Prostate gland (tissue), 2 donors: ENCODE measurements around the gene SIDT1.

Source experiments
- POLR2A ChIP-seq: fragments of 450-650 bp; IDR thresholded peaks from one replicate; pipeline ENCODE4 v1.6.1; 2016; ENCODE audit warnings: antibody characterized with exemption, mild to moderate bottlenecking
- POLR2AphosphoS5 ChIP-seq: sonication (generic); formaldehyde crosslinking; IDR thresholded peaks from one replicate; pipeline ENCODE4 v1.6.1; 2017; ENCODE audit warnings: antibody characterized with exemption
- TF ChIP-seq, protein P1 (sequence below), 4 experiments: fragments of 200-600 bp in 2 of 4; fragments of 450-650 bp in 2 of 4; sonication (generic) in 2 of 4; IDR thresholded peaks; 1 replicate in 3 of 4; 2 replicates in 1 of 4; pipeline ENCODE4 v1.5.1; 2016 to 2019; ENCODE audit warnings: antibody characterized with exemption in 4 of 4, mild to moderate bottlenecking in 2 of 4, moderate library complexity in 2 of 4

DNA sequence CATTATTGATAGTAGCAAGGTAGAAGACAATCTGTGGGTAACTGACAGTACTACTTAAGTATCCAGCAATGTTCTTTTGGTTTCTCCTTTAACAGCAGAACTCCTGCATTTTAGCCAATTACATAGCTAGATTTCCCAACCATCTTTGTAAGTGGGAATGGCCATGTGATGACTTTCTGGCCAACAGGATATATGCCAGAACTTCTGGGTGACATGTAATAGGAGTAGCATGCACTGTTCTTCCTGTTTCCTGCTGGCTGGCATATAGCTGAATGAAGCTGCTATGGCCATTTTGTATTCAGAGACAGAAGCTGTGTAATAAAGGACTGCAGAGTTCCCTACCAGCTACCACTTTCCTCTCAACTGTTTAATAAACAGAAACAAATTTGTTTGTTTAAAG is 35.4 kb upstream of the SIDT1 start:
- TF ChIP-seq, protein P1, sequence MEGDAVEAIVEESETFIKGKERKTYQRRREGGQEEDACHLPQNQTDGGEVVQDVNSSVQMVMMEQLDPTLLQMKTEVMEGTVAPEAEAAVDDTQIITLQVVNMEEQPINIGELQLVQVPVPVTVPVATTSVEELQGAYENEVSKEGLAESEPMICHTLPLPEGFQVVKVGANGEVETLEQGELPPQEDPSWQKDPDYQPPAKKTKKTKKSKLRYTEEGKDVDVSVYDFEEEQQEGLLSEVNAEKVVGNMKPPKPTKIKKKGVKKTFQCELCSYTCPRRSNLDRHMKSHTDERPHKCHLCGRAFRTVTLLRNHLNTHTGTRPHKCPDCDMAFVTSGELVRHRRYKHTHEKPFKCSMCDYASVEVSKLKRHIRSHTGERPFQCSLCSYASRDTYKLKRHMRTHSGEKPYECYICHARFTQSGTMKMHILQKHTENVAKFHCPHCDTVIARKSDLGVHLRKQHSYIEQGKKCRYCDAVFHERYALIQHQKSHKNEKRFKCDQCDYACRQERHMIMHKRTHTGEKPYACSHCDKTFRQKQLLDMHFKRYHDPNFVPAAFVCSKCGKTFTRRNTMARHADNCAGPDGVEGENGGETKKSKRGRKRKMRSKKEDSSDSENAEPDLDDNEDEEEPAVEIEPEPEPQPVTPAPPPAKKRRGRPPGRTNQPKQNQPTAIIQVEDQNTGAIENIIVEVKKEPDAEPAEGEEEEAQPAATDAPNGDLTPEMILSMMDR (IDR thresholded peaks at IDR 0.05) = no peak
- no peak for TF ChIP-seq POLR2AphosphoS5
- no peak for TF ChIP-seq POLR2A
